Vagina (tissue), 2 donors: Measurements from ENCODE around the gene IFT122.

Experiments used
- POLR2A ChIP-seq, 2 donors: fragments of 450-650 bp; IDR thresholded peaks; one replicate each; pipeline ENCODE4 v1.6.1; 2017; ENCODE audit warnings: antibody characterized with exemption in 2 of 2, mild to moderate bottlenecking in 2 of 2, moderate library complexity in 2 of 2
- POLR2AphosphoS5 ChIP-seq, 2 donors: sonication (generic); formaldehyde crosslinking; IDR thresholded peaks; one replicate each; pipeline ENCODE4 v1.9.0; 2017; ENCODE audit warnings: antibody characterized with exemption in 2 of 2, mild to moderate bottlenecking in 2 of 2, low read depth in 1 of 2; ENCODE audit not compliant: insufficient read depth in 1 of 2

GRCh38 chr3:129440618-129441190 lies 680 bp downstream of the IFT122 start:
- no peak for TF ChIP-seq POLR2AphosphoS5 (IDR thresholded peaks at IDR 0.05; ENCODE audit: insufficient read depth in 1 of 2, low read depth in 1 of 2)
- no peak for TF ChIP-seq POLR2A (IDR thresholded peaks at IDR 0.05)
